HepG2 (cell line): Measurements from ENCODE around the gene AARS2. TPM values are rescaled to one million over a fixed set of nuclear protein-coding genes. Genes with fewer than 3 reads are reported as not detected.
A peak's percentile ranks its signal among the peaks of the same experiment; 100 is the strongest.

Source experiments
- ADNP ChIP-seq: sonication (generic); formaldehyde crosslinking; IDR thresholded peaks from 2 replicates; pipeline ENCODE4 v1.4.0; 2020; ENCODE audit warnings: missing genetic modification reagents
- DPF2 ChIP-seq: sonication (generic); formaldehyde crosslinking; IDR thresholded peaks from 2 replicates; pipeline ENCODE4 v1.4.0; 2020; ENCODE audit warnings: mild to moderate bottlenecking, low read depth, missing genetic modification reagents, borderline replicate concordance
- DR1 ChIP-seq: sonication (generic); formaldehyde crosslinking; IDR thresholded peaks from 2 replicates; pipeline ENCODE4 v1.8.0; 2021; ENCODE audit warnings: mild to moderate bottlenecking, missing genetic modification reagents, inconsistent platforms
- KMT2B ChIP-seq: IDR thresholded peaks from 2 replicates; pipeline ENCODE4 v1.6.1; 2016; ENCODE audit warnings: missing genetic modification reagents, missing compliant biosample characterization
- MED13 ChIP-seq: sonication (generic); formaldehyde crosslinking; IDR thresholded peaks from 2 replicates; pipeline ENCODE4 v1.5.0; 2020; ENCODE audit warnings: missing genetic modification reagents
- MXI1 ChIP-seq: IDR thresholded peaks from 3 replicates; pipeline ENCODE4 v1.6.1; 2012; ENCODE audit warnings: low read depth, low read length, inconsistent platforms, borderline replicate concordance
- NCOA1 ChIP-seq: sonication (generic); formaldehyde crosslinking; IDR thresholded peaks from 2 replicates; pipeline ENCODE4 v1.9.0; 2021; ENCODE audit warnings: missing genetic modification reagents
- NCOR1 ChIP-seq: fragments of 200-600 bp; sonication (generic); IDR thresholded peaks from 2 replicates; pipeline ENCODE4 v1.7.0; 2017; ENCODE audit warnings: antibody characterized with exemption, low read length, borderline replicate concordance
- NFE2 ChIP-seq: sonication (generic); formaldehyde crosslinking; IDR thresholded peaks from 2 replicates; pipeline ENCODE4 v1.4.0; 2020; ENCODE audit warnings: missing genetic modification reagents
- NONO ChIP-seq, 2 experiments: fragments of 450-650 bp in 1 of 2; sonication (generic) in 1 of 2; formaldehyde crosslinking in 1 of 2; IDR thresholded peaks in 1 of 2; conservative IDR thresholded peaks in 1 of 2; 2 replicates each; pipeline versions ENCODE4 v1.6.1 to v1.8.0; 2017 to 2022; ENCODE audit warnings: mild to moderate bottlenecking in 1 of 2, missing genetic modification reagents in 1 of 2, moderate library complexity in 1 of 2
- NR2F2 ChIP-seq: IDR thresholded peaks from 2 replicates; pipeline ENCODE4 v1.6.1; 2012; ENCODE audit warnings: low read depth, inconsistent platforms, borderline replicate concordance
- POLR2G ChIP-seq: fragments of 200-400 bp; formaldehyde crosslinking; IDR thresholded peaks from 2 replicates; pipeline ENCODE4 v1.6.1; 2018; ENCODE audit warnings: mild to moderate bottlenecking, low read depth, low read length, moderate library complexity
- ZEB1 ChIP-seq: IDR thresholded peaks from 2 replicates; pipeline ENCODE4 v1.6.1; 2012; ENCODE audit warnings: mild to moderate bottlenecking, low read depth, inconsistent platforms; ENCODE audit not compliant: insufficient replicate concordance
- ZNF749 ChIP-seq: sonication (generic); formaldehyde crosslinking; IDR thresholded peaks from 2 replicates; pipeline ENCODE4 v1.8.0; 2022; ENCODE audit warnings: mild to moderate bottlenecking, missing genetic modification reagents, moderate library complexity, borderline replicate concordance
- ZSCAN31 ChIP-seq: sonication (generic); formaldehyde crosslinking; IDR thresholded peaks from 2 replicates; pipeline ENCODE4 v1.5.0; 2020; ENCODE audit warnings: low read depth, mild to moderate bottlenecking, missing genetic modification reagents
- polyA plus RNA-seq, 8 experiments: library from polyadenylated mRNA; depleted of rRNA in 3 of 8; stranded (reverse) in 7 of 8; unstranded in 1 of 8; fragments of >200 nt; fragmentation: Illumina TruSeq in 4 of 8; extraction: Trizol in 4 of 8; gene quantifications; 2 replicates each; pipeline versions ENCODE4 v1.2.1 to v1.2.3, GENCODE V29; 2011 to 2016; ENCODE audit warnings: low read depth in 4 of 8, missing spikeins in 1 of 8, mixed read lengths in 1 of 8; ENCODE audit not compliant: insufficient read depth in 1 of 8
- total RNA-seq, 5 experiments: library from RNA; depleted of rRNA; stranded (reverse); fragments of >200 nt; fragmentation: Illumina TruSeq; extraction: Trizol; gene quantifications; 2 replicates each; pipeline ENCODE4 v1.2.3, GENCODE V29; 2016; ENCODE audit warnings: low read depth in 1 of 5
- TF ChIP-seq, protein P1 (sequence below): sonication (generic); formaldehyde crosslinking; IDR thresholded peaks from 2 replicates; pipeline ENCODE4 v1.5.0; 2020; ENCODE audit warnings: mild to moderate bottlenecking, missing genetic modification reagents, borderline replicate concordance
- TF ChIP-seq, protein P2 (sequence below): sonication (generic); formaldehyde crosslinking; IDR thresholded peaks from 2 replicates; pipeline ENCODE4 v1.4.0; 2020; ENCODE audit warnings: mild to moderate bottlenecking, missing genetic modification reagents
- TF ChIP-seq, protein P3 (sequence below): sonication (generic); formaldehyde crosslinking; IDR thresholded peaks from 2 replicates; pipeline ENCODE4 v1.5.0; 2020; ENCODE audit warnings: missing genetic modification reagents
- TF ChIP-seq, protein P4 (sequence below): sonication (generic); formaldehyde crosslinking; IDR thresholded peaks from 2 replicates; pipeline ENCODE4 v1.4.0; 2020; ENCODE audit warnings: missing genetic modification reagents
- TF ChIP-seq, protein P5 (sequence below): sonication (generic); formaldehyde crosslinking; IDR thresholded peaks from 2 replicates; pipeline ENCODE4 v1.8.1; 2023; ENCODE audit warnings: mild to moderate bottlenecking, missing genetic modification reagents, borderline replicate concordance

The AARS2 gene
- total and polyA plus RNA-seq, 2 of the 13 experiments (the other 11 are each of a cell fraction or from before 2014, with no cell fraction given), result 7.5 to 24.1 TPM

DNA sequence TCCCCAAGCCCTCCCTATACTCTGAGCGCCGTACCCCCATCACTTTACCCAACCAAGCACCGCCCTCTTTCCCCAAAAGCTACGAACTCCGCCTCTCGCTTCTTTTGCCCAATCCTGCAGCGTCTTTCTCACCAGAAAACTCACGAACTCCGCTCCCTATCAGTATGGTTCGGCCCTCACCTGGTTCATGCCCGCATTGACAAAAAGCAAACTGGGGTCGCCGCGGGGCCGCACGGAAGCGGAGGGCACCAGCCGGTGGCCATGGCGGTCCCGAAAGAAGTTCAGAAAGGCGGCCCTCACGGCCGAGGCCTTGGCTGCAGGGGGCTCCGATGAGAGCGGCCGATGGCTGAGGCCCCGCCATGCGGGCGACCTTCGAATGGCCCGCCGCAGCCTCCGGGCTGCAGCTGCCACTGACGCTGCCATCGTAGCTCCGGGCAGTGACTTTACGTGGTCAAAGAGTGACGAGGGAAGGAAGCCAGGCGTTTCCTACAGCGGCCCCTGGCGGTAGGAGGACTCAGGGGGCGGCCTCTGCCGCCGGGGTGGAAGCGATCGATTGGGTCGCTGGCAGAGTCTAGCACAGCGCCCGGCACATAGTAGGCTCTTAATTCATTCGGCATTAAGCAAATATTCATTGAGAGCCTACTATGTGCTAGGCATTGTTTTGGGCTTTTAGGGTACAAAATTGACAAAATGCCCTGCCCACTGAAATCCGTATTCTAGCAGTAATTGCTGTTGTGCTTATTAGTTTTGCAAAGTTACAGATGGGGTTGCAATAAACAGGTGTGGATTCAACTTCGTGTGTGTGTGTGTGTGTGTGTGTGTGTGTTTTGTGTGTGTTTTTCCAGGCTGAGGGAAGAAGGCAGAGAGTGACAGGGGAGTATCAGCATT is at the start of gene AARS2 (continued):
- TF ChIP-seq MXI1 (peak; percentile 91; the same call in 2 of the 3 replicates), KMT2B (CRISPR knock-in tag) (peak; percentile 98), NCOA1 (CRISPR knock-in tag) (peak; percentile 79; the same call in 1 of the 2 replicates), ZNF749 (CRISPR knock-in tag) (peak; percentile 94; the same call in 1 of the 2 replicates), MED13 (CRISPR knock-in tag) (0 out of 2 replicates have a peak, but pooled peaks have one; percentile 81), ZSCAN31 (peak; percentile 93), NFE2 (CRISPR knock-in tag) (0 out of 2 replicates have a peak, but pooled peaks have one; percentile 16), ZEB1 (no peak), DR1 (CRISPR knock-in tag) (peak; percentile 95), NONO (IDR thresholded peaks at IDR 0.05) (no peak), NONO (CRISPR knock-in tag; conservative IDR thresholded peaks at IDR 0.05) (peak; percentile 99), POLR2G (peak; percentile 99), ADNP (CRISPR knock-in tag) (peak; percentile 95), DPF2 (CRISPR knock-in tag) (no peak), NCOR1 (no peak), NR2F2 (peak; percentile 33; the same call in 1 of the 2 replicates)
- TF ChIP-seq, protein P1, sequence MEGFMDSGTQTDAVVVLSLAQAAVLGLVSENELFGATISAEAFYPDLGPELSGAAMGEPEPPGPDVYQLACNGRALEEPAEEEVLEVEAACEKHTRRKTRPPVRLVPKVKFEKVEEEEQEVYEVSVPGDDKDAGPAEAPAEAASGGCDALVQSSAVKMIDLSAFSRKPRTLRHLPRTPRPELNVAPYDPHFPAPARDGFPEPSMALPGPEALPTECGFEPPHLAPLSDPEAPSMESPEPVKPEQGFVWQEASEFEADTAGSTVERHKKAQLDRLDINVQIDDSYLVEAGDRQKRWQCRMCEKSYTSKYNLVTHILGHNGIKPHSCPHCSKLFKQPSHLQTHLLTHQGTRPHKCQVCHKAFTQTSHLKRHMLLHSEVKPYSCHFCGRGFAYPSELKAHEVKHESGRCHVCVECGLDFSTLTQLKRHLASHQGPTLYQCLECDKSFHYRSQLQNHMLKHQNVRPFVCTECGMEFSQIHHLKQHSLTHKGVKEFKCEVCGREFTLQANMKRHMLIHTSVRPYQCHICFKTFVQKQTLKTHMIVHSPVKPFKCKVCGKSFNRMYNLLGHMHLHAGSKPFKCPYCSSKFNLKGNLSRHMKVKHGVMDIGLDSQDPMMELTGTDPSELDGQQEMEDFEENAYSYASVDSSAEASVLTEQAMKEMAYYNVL (CRISPR knock-in tag), result peak; percentile 73; the same call in 1 of the 2 replicates
- TF ChIP-seq, protein P2, sequence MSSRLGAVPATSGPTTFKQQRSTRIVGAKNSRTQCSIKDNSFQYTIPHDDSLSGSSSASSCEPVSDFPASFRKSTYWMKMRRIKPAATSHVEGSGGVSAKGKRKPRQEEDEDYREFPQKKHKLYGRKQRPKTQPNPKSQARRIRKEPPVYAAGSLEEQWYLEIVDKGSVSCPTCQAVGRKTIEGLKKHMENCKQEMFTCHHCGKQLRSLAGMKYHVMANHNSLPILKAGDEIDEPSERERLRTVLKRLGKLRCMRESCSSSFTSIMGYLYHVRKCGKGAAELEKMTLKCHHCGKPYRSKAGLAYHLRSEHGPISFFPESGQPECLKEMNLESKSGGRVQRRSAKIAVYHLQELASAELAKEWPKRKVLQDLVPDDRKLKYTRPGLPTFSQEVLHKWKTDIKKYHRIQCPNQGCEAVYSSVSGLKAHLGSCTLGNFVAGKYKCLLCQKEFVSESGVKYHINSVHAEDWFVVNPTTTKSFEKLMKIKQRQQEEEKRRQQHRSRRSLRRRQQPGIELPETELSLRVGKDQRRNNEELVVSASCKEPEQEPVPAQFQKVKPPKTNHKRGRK, result peak; percentile 66; the same call in 1 of the 2 replicates
- TF ChIP-seq, protein P3, sequence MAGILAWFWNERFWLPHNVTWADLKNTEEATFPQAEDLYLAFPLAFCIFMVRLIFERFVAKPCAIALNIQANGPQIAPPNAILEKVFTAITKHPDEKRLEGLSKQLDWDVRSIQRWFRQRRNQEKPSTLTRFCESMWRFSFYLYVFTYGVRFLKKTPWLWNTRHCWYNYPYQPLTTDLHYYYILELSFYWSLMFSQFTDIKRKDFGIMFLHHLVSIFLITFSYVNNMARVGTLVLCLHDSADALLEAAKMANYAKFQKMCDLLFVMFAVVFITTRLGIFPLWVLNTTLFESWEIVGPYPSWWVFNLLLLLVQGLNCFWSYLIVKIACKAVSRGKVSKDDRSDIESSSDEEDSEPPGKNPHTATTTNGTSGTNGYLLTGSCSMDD (CRISPR knock-in tag), result peak; percentile 52; the same call in 1 of the 2 replicates
- TF ChIP-seq, protein P4, sequence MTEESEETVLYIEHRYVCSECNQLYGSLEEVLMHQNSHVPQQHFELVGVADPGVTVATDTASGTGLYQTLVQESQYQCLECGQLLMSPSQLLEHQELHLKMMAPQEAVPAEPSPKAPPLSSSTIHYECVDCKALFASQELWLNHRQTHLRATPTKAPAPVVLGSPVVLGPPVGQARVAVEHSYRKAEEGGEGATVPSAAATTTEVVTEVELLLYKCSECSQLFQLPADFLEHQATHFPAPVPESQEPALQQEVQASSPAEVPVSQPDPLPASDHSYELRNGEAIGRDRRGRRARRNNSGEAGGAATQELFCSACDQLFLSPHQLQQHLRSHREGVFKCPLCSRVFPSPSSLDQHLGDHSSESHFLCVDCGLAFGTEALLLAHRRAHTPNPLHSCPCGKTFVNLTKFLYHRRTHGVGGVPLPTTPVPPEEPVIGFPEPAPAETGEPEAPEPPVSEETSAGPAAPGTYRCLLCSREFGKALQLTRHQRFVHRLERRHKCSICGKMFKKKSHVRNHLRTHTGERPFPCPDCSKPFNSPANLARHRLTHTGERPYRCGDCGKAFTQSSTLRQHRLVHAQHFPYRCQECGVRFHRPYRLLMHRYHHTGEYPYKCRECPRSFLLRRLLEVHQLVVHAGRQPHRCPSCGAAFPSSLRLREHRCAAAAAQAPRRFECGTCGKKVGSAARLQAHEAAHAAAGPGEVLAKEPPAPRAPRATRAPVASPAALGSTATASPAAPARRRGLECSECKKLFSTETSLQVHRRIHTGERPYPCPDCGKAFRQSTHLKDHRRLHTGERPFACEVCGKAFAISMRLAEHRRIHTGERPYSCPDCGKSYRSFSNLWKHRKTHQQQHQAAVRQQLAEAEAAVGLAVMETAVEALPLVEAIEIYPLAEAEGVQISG, result peak; percentile 100
- TF ChIP-seq, protein P5, sequence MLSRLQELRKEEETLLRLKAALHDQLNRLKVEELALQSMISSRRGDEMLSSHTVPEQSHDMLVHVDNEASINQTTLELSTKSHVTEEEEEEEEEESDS (CRISPR knock-in tag), result no peak
